ENCODE results near the gene NRIP2.

DNA sequence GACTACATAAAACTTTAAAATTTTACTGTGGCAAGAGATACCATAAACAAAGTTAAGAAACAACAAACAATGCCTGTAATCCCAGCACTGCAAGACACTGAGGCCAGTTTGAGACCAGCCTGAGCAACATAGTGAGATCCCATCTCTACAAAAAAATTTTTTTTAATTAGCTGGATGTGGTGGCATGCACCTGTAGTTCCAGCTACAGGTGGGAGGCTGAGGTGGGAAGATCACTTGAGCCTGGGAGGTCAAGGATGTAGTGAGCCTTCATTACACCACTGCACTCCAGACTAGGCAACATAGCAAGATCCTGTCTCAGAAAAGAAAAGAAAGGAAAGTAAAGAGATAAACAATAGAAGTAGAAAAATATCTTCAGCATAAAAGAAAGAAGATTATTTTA is 25.3 kb upstream of the NRIP2 start:
- TF ChIP-seq, protein P1, sequence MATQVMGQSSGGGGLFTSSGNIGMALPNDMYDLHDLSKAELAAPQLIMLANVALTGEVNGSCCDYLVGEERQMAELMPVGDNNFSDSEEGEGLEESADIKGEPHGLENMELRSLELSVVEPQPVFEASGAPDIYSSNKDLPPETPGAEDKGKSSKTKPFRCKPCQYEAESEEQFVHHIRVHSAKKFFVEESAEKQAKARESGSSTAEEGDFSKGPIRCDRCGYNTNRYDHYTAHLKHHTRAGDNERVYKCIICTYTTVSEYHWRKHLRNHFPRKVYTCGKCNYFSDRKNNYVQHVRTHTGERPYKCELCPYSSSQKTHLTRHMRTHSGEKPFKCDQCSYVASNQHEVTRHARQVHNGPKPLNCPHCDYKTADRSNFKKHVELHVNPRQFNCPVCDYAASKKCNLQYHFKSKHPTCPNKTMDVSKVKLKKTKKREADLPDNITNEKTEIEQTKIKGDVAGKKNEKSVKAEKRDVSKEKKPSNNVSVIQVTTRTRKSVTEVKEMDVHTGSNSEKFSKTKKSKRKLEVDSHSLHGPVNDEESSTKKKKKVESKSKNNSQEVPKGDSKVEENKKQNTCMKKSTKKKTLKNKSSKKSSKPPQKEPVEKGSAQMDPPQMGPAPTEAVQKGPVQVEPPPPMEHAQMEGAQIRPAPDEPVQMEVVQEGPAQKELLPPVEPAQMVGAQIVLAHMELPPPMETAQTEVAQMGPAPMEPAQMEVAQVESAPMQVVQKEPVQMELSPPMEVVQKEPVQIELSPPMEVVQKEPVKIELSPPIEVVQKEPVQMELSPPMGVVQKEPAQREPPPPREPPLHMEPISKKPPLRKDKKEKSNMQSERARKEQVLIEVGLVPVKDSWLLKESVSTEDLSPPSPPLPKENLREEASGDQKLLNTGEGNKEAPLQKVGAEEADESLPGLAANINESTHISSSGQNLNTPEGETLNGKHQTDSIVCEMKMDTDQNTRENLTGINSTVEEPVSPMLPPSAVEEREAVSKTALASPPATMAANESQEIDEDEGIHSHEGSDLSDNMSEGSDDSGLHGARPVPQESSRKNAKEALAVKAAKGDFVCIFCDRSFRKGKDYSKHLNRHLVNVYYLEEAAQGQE (IDR thresholded peaks at IDR 0.05; ENCODE audit: borderline replicate concordance): no peak
- TF ChIP-seq CTCF (IDR thresholded peaks at IDR 0.05; ENCODE audit: poor library complexity, severe bottlenecking) (no peak), MXI1 (conservative IDR thresholded peaks at IDR 0.05; ENCODE audit: poor library complexity, severe bottlenecking) (no peak), POLR2AphosphoS5 (IDR thresholded peaks at IDR 0.05) (no peak), RAD21 (conservative IDR thresholded peaks at IDR 0.05) (no peak)
